NCI-H748 (cell line): Measurements from ENCODE around the gene CD207.

Experiments used
- DNase-seq: peaks from one replicate; lab custom pipeline; 2025; ENCODE audit not compliant: unreplicated experiment; lab: John Stamatoyannopoulos, UW

Gene CD207

DNA sequence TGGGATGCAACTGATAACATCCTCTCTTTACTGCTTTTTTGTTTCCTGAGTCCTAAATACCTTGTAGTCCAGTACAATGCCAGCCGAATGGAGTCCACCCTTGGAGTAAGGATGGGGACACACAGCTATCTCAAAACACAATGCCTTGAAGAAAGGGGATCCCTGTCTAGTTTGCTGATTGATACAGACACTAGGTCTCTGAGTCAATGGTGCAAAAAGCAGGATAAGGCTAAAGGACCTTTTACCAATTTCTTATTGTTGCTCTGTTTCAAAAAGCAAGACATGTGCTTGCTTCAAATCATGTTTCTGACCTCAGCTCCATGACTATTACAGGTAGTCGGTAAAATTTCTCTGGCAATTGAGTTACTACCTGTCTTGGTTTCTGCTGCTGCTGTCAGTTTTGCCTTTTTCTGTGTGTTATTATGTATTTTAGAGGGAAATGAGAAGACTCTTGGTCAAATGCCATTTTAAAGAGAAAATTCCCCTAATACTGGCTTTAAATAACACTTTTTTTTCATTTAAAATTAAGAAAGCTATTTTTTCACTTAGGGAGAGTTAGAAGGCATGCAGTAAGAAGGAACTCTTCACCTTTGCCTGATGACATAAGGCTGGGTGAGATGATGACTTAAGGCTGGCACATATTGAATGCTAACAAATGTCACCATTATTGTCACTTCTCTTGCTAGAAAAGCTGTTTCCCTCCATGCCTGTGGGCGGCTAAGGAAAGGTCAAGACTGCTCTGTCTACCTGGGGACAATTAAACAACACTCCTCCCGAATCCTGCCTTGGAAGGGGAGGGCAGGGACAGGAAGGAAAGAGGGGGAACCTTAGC lies 40.2 kb downstream of the CD207 start:
- DNase-seq: no peak

DNA sequence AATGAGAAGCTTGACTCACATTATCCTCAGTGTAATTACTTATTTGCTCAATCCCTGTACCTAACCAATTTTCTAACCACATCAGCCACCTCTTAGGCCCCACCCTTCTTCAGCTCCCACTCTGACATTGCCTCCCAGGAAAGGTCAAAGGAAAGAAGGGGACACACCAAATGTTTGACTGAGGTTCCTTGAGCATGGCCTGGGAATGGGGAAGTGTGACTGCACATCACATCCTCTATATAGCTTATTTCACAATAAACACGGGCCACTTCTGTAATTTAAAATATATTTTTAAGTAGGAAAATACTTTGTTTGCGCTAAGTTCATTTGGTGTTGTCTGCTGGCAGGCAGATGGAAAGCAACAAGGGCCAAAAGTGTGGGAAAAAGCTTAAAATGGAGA lies 42.2 kb downstream of the CD207 start:
- peak; percentile 24 for DNase-seq

DNA sequence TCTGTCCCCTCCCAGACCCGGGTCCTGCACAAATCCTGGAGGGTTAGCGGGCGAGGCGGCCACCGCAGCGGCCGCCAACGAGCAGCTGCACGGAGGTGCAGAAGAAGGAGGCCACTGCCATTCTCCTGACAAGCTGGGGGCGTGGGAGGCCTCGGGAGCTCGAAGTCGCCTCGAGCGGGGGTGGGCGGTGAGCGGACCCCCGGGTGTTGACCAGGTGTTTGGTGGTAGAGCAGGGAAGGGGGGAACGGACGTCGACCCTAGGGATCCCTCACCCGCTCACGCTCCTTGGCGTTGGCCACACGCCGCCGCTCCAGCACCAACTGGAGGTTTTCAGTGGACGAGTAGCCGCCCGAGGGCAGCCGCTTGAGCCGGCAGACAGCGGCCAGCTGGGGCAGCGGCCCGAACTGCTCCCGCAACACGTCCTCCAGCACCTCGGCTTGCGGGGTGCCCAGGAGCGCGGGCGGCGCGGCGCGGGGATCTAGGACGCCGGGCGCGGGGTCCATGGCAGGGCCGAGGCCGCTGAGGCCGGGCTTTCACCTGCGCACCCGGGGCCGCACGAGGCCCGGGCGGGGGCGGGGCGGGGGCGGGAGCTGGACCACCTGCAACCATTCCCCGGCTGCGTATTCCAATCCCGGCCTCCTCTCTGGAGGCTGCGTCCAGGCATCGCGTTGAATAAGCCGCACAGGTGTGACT lies 45.3 kb downstream of the CD207 start, which contains the start of gene FIGLA:
FIGLA (minus strand) TSS at position 508 of the 693 bp plus-strand sequence; CDS start at position 503, 5 bp downstream.
- peak; percentile 68 for DNase-seq

DNA sequence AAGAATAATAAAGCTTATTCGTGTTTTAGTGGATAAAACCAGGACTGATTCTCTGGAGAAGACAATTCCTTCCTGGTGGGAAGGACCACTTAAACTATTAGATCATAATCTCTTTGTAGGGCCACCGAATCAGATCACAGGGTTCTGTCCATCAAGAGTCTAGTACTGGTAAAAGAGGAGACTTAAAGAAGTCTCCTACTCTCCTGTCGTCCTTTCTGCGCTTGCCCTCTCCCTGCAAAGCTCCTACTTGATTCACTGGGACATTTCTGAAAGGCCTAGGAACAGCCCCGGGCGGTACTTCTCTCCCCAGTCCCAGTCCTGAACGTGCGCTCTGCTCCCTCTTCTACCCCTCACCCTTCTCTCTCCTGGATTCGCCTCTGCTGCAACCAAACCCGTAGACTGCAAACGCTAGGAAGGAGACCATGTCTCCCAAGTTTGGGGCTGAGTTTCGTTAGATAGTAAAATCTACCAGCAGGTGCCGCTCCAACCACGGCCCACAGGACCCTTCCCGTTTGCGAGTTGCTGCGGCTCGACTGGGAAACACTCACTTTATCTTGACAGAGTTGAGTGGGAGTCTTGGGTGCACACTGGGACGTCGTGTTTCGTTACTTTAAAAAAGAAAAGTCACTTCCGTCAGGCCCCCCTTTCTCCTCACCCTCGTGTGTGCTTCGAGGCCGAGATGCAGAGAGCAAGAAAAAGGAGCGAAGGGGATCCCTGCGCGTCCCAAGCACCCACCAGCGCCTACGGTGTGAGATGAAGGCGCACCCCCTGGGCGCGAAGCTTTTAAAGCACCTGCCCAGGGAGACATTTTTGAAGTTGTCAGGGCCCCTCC lies 46.1 kb downstream of the CD207 start:
- DNase-seq: peak; percentile 73

DNA sequence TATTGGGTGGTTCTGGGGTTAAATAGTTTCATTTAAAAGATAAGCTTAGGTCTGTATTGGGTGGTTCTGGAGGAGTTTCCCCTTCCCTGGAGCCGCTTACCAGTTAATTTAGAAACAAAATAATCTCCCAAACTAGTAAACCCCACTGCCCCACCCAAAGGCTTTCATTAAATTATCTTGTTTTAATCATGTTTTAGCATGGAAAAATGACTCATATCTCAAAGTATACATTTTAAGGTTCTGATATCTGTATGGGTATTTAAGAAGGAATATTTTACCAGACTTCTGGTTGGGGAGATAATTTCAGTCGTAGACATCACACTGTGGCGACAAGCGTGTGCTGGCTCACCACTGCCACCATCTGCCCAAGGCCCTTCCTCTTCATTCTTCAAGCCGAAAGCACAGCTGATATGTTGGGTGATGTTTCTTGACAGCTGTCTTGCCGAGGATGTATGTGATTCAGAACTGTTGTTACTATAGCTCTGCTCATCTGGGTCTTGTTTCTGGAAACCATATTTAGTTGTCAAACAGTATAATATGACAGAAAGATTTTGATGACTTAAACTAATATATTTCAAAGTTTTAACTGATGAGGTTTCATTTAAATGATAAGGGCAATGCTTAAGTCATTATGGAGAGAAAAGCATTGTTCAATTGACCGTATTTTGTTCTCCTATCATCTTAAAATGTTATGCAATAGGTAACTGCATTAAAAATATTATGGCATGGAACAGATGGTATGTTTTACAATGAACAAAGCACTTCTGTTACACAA lies 50.3 kb downstream of the CD207 start:
- DNase-seq: peak; percentile 29

DNA sequence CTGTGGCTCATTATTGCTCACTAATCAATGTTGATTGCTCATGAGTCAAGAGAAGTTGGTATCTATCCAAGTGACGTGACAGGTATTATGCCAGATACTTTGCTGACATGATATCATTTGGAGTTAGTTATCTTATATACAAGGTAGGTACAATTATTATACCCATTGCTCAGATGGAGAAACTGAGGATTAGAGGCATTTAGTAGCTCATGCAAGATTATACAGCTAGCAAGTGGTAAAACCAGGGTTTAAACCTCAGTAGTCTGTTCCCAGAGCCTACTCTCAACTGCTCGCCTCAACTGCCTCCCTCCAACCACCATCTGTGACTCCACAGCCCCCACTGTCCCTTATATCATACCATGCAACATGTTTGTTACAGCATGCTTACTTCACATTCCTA lies 51.3 kb downstream of the CD207 start:
- DNase-seq: no peak
